Heart right ventricle (tissue), 16 donors: ENCODE data around the gene SSH2. TPM values are rescaled to one million over a fixed set of nuclear protein-coding genes. Genes with fewer than 3 reads are reported as not detected.

Experiments
- ATAC-seq, 8 donors: fragments of 200-7000 bp; cut with Tn5 transposase; one replicate each; pipeline ENCODE4 v1.9.1; 2020; ENCODE audit warnings: mild to moderate bottlenecking in 8 of 8, moderate library complexity in 8 of 8, moderate number of reproducible peaks in 1 of 8
- DNase-seq, 2 donors: peaks; one replicate each; pipeline ENCODE4 v3.0.0-alpha.2; 2020
- H3K27ac ChIP-seq, 10 donors: fragments of 200-600 bp; sonication (generic) in 2 of 10; one replicate each; pipeline versions ENCODE4 v1.5.0 to v1.8.0; 2020 to 2022; ENCODE audit warnings: mild to moderate bottlenecking in 3 of 10
- H3K27me3 ChIP-seq, 7 donors: fragments of 200-600 bp; one replicate each; pipeline ENCODE4 v1.8.0; 2021 to 2022; ENCODE audit warnings: mild to moderate bottlenecking in 2 of 7
- H3K36me3 ChIP-seq, 9 donors: fragments of 200-600 bp; sonication (generic) in 1 of 9; one replicate each; pipeline versions ENCODE4 v1.5.0 to v1.8.0; 2020 to 2022; ENCODE audit warnings: mild to moderate bottlenecking in 2 of 9
- H3K4me1 ChIP-seq, 9 donors: fragments of 200-600 bp; sonication (generic) in 1 of 9; one replicate each; pipeline versions ENCODE4 v1.5.0 to v1.8.0; 2020 to 2022; ENCODE audit warnings: mild to moderate bottlenecking in 4 of 9
- H3K4me3 ChIP-seq, 10 donors: fragments of 200-600 bp; sonication (generic) in 2 of 10; one replicate each; pipeline versions ENCODE4 v1.5.0 to v1.8.0; 2020 to 2022; ENCODE audit warnings: mild to moderate bottlenecking in 7 of 10, moderate library complexity in 2 of 10
- H3K9me3 ChIP-seq, 11 donors: fragments of 200-600 bp in 10 of 11; sonication (generic) in 2 of 11; one replicate each; pipeline versions ENCODE4 v1.5.0 to v1.8.0; 2013 to 2022; ENCODE audit warnings: mild to moderate bottlenecking in 2 of 11, control low read depth in 1 of 11, moderate library complexity in 1 of 11
- WGBS, 2 donors: extraction: QIAGEN DNeasy Blood & Tissue Kit; methylation state at CpG; one replicate each; pipeline ENCODE4 v1.1.7; 2013; ENCODE audit warnings: inconsistent platforms in 1 of 2; 5-methylcytosine and 5-hydroxymethylcytosine counted together
- intact Hi-C, 10 donors: fragments of 100-400 bp; cut with DNase I; formaldehyde crosslinking; loops; one replicate each; pipeline versions ENCODE4 v1.11.1 to v1.14.2; 2022
- polyA plus RNA-seq, 2 donors: library from polyadenylated mRNA; stranded (reverse); fragments of 200-250 nt; gene quantifications; one replicate each; pipeline ENCODE4 v1.2.3, GENCODE V29; 2013
- total RNA-seq, 10 donors: library from RNA; stranded (reverse); fragmentation: NEBNext Ultra II Directional in 3 of 10; extraction: Animal tissue kit (Norgen Biotek cat#: 25700) in 3 of 10; gene quantifications; one replicate each; pipeline versions ENCODE4 v1.2.1 to v1.2.4, GENCODE V29; 2021 to 2023
- TF ChIP-seq, protein P1 (sequence below), 9 donors: fragments of 200-600 bp; sonication (generic) in 2 of 9; IDR thresholded peaks; one replicate each; pipeline versions ENCODE4 v1.5.0 to v1.8.0; 2021 to 2022; ENCODE audit warnings: antibody characterized with exemption in 9 of 9, mild to moderate bottlenecking in 5 of 9, moderate library complexity in 1 of 9
- donor health status: Arrhythmogenic right ventricular cardiomyopathy.
- donor health status: ischemic (EF 13 %, LVEDD 7.1; RV severe dilation, severe dysfunction).
- donor health status: healthy with polysubstance abuse.
- donor health status: DM: no; HTN: yes; CAD: no.
- donor health status: DM: no; HTN: no; CAD: no.
- donor health status: ischemic (EF 25% LVEDD 6.9; RV normal size, moderate dysfunction).
- donor health status: ischemic (EF 25% LVEDD 5.7; RV mildly dilated, moderate dysfunction).
- donor health status: healthy.
- donor health status: DM: yes; HTN: yes; CAD: no.
- donor health status: Ischemic cardiomyopathy.
- donor health status: ischemic (EF 35%, LVEDD 5.7; RV mildly dilated, moderate dysfunction).
- donor health status: nonischemic (EF 11% LVEDD 7.7; RV severe dilation, severe dysfunction).
- donor health status: DM: yes; HTN: yes; CAD: no.
- donor health status: PGD.
- donor health status: ischemic (EF 29% LVEDD 5.4; RV normal size, mild dysfunction).
- donor health status: nonischemic (EF 23%, LVEDD 6.1; RV moderate dilation, normal function).

SSH2 gene
- total and polyA plus RNA-seq, 12 donors = 17.9 to 42.9 (median 34.3) TPM

DNA sequence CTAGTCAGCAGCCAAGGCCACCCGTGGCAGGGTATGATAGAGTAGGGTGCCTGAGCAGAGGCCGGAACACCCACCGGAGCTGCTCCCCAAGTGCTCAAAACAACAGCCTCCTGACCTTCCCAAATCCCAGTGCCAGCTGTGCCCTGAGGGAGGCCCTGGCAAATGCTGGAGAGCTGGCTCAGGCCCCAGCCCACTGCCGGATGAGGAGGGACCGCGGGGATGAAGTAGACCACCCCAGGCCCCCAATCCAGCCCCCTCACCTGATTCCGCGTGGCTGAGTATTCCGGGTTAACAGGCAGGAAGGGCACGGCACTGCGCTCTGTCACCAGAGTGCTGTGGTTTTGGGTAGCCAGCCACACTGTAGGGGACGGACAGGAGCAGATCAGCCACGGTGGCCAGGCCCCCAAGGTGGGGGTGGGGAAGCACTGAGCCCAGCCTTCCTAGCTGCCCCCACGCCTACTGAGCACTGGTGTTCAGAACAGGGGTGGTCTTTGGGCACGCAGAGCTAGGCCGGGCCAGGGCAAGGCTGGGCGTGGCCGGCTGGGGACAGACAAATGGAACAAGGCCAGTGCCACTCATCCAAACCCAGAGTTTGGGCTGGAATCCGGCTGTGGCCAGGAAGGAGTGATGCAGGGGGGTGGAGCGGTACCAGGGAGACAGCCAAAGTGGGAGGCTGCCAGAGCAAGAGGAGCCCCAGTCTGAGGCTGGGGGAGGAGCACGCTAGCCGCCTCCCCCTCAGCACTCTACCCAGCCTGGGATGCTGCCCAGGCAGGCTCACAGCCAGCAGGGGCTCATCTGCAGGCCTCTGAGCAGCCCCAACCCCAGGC is 352.4 kb downstream of the SSH2 start:
- no peak overlapping the region for H3K4me3 ChIP-seq
- intact Hi-C loops = loop anchor here in 2 of 10 donors (5.0 to 10.0 kb wide), 2 partner anchors 35 to 47 kb away; partner anchors contain the start of gene CORO6 (in 1 of the 2)
- DNase-seq = peak in 1 of 2 donors; percentile 16
- peak overlapping the region in 1 of 10 donors; percentile 20 for H3K27ac ChIP-seq
- TF ChIP-seq, protein P1, sequence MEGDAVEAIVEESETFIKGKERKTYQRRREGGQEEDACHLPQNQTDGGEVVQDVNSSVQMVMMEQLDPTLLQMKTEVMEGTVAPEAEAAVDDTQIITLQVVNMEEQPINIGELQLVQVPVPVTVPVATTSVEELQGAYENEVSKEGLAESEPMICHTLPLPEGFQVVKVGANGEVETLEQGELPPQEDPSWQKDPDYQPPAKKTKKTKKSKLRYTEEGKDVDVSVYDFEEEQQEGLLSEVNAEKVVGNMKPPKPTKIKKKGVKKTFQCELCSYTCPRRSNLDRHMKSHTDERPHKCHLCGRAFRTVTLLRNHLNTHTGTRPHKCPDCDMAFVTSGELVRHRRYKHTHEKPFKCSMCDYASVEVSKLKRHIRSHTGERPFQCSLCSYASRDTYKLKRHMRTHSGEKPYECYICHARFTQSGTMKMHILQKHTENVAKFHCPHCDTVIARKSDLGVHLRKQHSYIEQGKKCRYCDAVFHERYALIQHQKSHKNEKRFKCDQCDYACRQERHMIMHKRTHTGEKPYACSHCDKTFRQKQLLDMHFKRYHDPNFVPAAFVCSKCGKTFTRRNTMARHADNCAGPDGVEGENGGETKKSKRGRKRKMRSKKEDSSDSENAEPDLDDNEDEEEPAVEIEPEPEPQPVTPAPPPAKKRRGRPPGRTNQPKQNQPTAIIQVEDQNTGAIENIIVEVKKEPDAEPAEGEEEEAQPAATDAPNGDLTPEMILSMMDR (IDR thresholded peaks at IDR 0.05) = no peak
- H3K36me3 ChIP-seq = peaks cover 8 to 95% (median 51%) of the 10 kb centered on the region in 9 donors
- H3K9me3 ChIP-seq = no peaks in the 10 kb centered on the region
- peak in 3 of 8 donors; percentile 3 to 14 (median 11) for ATAC-seq
- WGBS, 2 donors = 70 to 78% methylated on average over 21 to 22 of the region's 22 CpGs
- H3K4me1 ChIP-seq = peaks cover 6 to 35% (median 16%) of the 10 kb centered on the region in 9 donors
- H3K27me3 ChIP-seq = no peaks in the 10 kb centered on the region

DNA sequence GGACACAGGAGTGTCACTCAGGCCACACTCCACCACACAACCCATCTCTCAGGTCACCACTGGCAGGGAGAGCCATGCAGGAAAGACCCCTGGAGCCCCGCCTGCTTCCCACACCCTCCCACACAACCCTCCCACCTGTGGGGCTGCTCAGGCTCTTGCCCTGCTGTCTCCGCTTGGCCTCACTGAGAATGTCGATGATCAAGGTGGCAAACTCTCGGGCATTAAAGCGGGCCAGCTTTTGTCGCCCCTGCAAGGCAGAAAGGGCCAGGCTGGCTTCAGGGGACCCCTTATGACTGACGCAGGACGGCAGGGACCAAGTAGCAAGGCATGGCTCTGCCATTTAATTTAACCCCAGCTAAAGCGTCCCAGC is 353.0 kb downstream of the SSH2 start:
- no peak for ATAC-seq
- no peak overlapping the region for H3K27ac ChIP-seq
- no peak for DNase-seq
- WGBS, 2 donors = 93 to 95% methylated on average over 9 of the region's 9 CpGs
- H3K9me3 ChIP-seq = no peaks in the 10 kb centered on the region
- H3K36me3 ChIP-seq = peaks cover 7 to 90% (median 47%) of the 10 kb centered on the region in 9 donors
- TF ChIP-seq, protein P1 (IDR thresholded peaks at IDR 0.05) = no peak
- H3K27me3 ChIP-seq = no peaks in the 10 kb centered on the region
- intact Hi-C loops = loop anchor here in 2 of 10 donors (5.0 to 10.0 kb wide), 2 partner anchors 35 to 48 kb away; partner anchors contain the start of gene CORO6 (in 1 of the 2)
- H3K4me3 ChIP-seq = no peak overlapping the region
- H3K4me1 ChIP-seq = peaks cover 9 to 39% (median 22%) of the 10 kb centered on the region in 9 donors

DNA sequence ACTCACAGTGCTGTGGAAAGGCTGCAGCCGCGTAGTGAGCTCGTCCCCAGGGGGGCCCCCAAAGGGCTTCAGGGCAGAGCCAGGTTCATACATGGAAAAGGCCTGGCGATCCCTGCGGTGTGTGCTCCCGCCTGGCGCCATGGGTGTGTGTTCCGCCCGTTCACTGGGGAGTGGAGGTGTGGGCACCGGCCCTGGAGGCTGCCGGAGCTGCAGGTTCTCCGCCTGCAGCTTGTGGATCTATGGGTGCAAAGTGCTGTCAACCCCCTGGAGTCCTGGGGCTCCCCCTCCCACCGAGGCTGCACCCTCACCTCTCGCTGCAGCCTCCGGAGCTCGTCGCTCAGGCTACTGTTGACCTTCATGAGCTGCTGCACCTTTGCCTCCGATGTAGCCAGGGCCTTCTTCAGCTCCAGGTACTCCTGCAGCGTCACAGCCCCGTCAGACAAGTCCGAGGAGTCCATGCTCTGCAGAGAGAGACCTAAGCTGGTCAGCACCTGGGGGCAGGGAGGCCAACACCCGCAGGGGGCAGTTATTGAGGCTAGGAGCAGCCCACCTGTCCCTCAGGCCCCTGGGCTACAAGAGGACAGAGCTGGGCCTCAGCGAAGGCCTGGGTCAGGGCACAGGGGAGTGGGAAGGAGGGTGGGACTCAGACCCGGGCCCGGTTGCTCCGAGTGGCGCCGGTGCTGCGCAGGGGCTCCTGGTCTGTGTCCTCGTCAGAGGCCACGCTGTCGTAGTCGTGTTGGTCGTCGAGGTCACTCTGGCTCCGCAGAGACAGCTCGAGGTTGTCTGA is 353.6 kb downstream of the SSH2 start:
- no peak overlapping the region for H3K4me3 ChIP-seq
- no peak for ATAC-seq
- no peaks in the 10 kb centered on the region for H3K27me3 ChIP-seq
- DNase-seq = no peak
- H3K4me1 ChIP-seq = peaks cover 14 to 42% (median 27%) of the 10 kb centered on the region in 9 donors
- H3K27ac ChIP-seq = no peak overlapping the region
- TF ChIP-seq, protein P1 (IDR thresholded peaks at IDR 0.05) = no peak
- intact Hi-C loops = loop anchor here in 2 of 10 donors (5.0 to 10.0 kb wide), 2 partner anchors 36 to 48 kb away; partner anchors contain the start of gene CORO6 (in 1 of the 2)
- 91 to 94% methylated on average over 37 of the region's 37 CpGs for WGBS, 2 donors
- H3K9me3 ChIP-seq = no peaks in the 10 kb centered on the region
- H3K36me3 ChIP-seq = peaks cover 3 to 90% (median 44%) of the 10 kb centered on the region in 9 donors

Other genes with a start within 250 kb of the SSH2 start
- gene EFCAB5, start 11.4 kb upstream of the SSH2 start, total RNA-seq = under 1 TPM in 2 of 10 donors, not detected in 8; 0.23 to 0.52 TPM
- under 1 TPM; 0.06 to 0.07 TPM for gene EFCAB5, start 11.4 kb upstream of the SSH2 start, polyA plus RNA-seq
- gene NSRP1, start 186.6 kb upstream of the SSH2 start, total RNA-seq = 10 to 100 TPM; 22.2 to 39.1 (median 26.5) TPM
- 10 to 100 TPM; 19.5 to 47.5 TPM for gene NSRP1, start 186.6 kb upstream of the SSH2 start, polyA plus RNA-seq